Loucy (cell line): ENCODE data around the gene PPP4C.
A peak's percentile ranks its signal among the peaks of the same experiment; 100 is the strongest.

Experiments
- H2AFZ ChIP-seq: fragments of 200-600 bp; sonication (generic); 2 replicates; pipeline ENCODE4 v1.6.0; 2016; ENCODE audit warnings: antibody characterized with exemption, mild to moderate bottlenecking, low read length, moderate library complexity
- H3F3A ChIP-seq: fragments of 200-600 bp; 2 replicates; pipeline ENCODE4 v1.6.0; 2016; ENCODE audit warnings: antibody characterized with exemption, low read depth, mild to moderate bottlenecking
- H3K27me3 ChIP-seq: fragments of 200-600 bp; sonication (generic); 2 replicates; pipeline ENCODE4 v1.6.1; 2014; ENCODE audit warnings: low read length, mild to moderate bottlenecking; ENCODE audit not compliant: insufficient read depth, poor library complexity, severe bottlenecking
- H3K36me3 ChIP-seq: fragments of 200-600 bp; sonication (generic); 2 replicates; pipeline ENCODE4 v1.6.1; 2016; ENCODE audit warnings: low read length; ENCODE audit not compliant: insufficient read depth
- H3K4me1 ChIP-seq: fragments of 200-600 bp; sonication (generic); 2 replicates; pipeline ENCODE4 v1.5.1; 2014; ENCODE audit warnings: low read length, mild to moderate bottlenecking; ENCODE audit not compliant: insufficient read depth, poor library complexity, severe bottlenecking
- H3K4me2 ChIP-seq: fragments of 200-600 bp; sonication (generic); 2 replicates; pipeline ENCODE4 v1.6.0; 2014; ENCODE audit warnings: antibody characterized with exemption, low read length, low read depth, mild to moderate bottlenecking; ENCODE audit not compliant: poor library complexity, severe bottlenecking
- H3K4me3 ChIP-seq: fragments of 200-600 bp; sonication (generic); 2 replicates; pipeline ENCODE4 v1.5.1; 2014; ENCODE audit warnings: low read length, mild to moderate bottlenecking, mixed read lengths; ENCODE audit not compliant: poor library complexity, severe bottlenecking
- H3K79me2 ChIP-seq: fragments of 200-600 bp; sonication (generic); 2 replicates; pipeline ENCODE4 v1.6.1; 2014; ENCODE audit warnings: low read length; ENCODE audit not compliant: insufficient read depth
- H3K9ac ChIP-seq: fragments of 200-600 bp; sonication (generic); 2 replicates; pipeline ENCODE4 v1.6.0; 2014; ENCODE audit warnings: mild to moderate bottlenecking, low read depth, low read length, moderate library complexity; ENCODE audit not compliant: poor library complexity, severe bottlenecking
- H3K9me2 ChIP-seq: fragments of 200-600 bp; sonication (generic); replicated peaks from 2 replicates; pipeline ENCODE4 v1.6.1; 2016; ENCODE audit warnings: low read depth, low read length, mixed read lengths
- H3K9me3 ChIP-seq: fragments of 200-600 bp; sonication (generic); 2 replicates; pipeline ENCODE4 v1.6.1; 2014; ENCODE audit warnings: mild to moderate bottlenecking, antibody characterized with exemption, low read length, low read depth; ENCODE audit not compliant: insufficient read depth
- H4K20me1 ChIP-seq: fragments of 200-600 bp; sonication (generic); 2 replicates; pipeline ENCODE4 v1.6.0; 2014; ENCODE audit warnings: antibody characterized with exemption, low read length, mild to moderate bottlenecking; ENCODE audit not compliant: insufficient read depth, poor library complexity, severe bottlenecking
- CTCF ChIP-seq: fragments of 200-600 bp; sonication (generic); conservative IDR thresholded peaks from 2 replicates; pipeline ENCODE4 v1.5.1; 2014; ENCODE audit warnings: mild to moderate bottlenecking, antibody characterized with exemption, low read length
- EZH2phosphoT487 ChIP-seq: fragments of 200-600 bp; IDR thresholded peaks from 2 replicates; pipeline ENCODE4 v1.6.1; 2018; ENCODE audit warnings: antibody characterized with exemption, mild to moderate bottlenecking, moderate library complexity, borderline replicate concordance

PPP4C gene

GRCh38 chr16:30092373-30093010 lies 16.7 kb downstream of the PPP4C start:
- TF ChIP-seq EZH2phosphoT487 (no peak), CTCF (peak; percentile 77)
- Histone ChIP-seq H3K4me2 (peak overlapping the region; percentile 91), H3K36me3 (no peaks in the 10 kb centered on the region), H3K9me3 (no peaks in the 10 kb centered on the region), H3K79me2 (no peaks in the 10 kb centered on the region), H3F3A (peaks cover 7% of the 10 kb centered on the region; the same call in 1 of the 2 replicates), H3K9me2 (no peaks in the 10 kb centered on the region), H3K27me3 (no peaks in the 10 kb centered on the region), H3K9ac (peak overlapping the region; percentile 97), H2AFZ (peak overlapping the region; percentile 82), H4K20me1 (no peaks in the 10 kb centered on the region), H3K4me3 (peak overlapping the region; percentile 82), H3K4me1 (peaks cover 22% of the 10 kb centered on the region)

- H3F3A ChIP-seq: peaks cover 4% of the 10 kb centered on the region; the same call in 1 of the 2 replicates
- H3K79me2 ChIP-seq: no peaks in the 10 kb centered on the region
- H3K4me1 ChIP-seq: peaks cover 22% of the 10 kb centered on the region
- no peaks in the 10 kb centered on the region for H3K36me3 ChIP-seq
- TF ChIP-seq EZH2phosphoT487: no peak
- no peak for TF ChIP-seq CTCF
- no peak overlapping the region for H3K4me2 ChIP-seq
- no peaks in the 10 kb centered on the region for H3K27me3 ChIP-seq
- no peak overlapping the region for H3K9ac ChIP-seq
- H4K20me1 ChIP-seq: no peaks in the 10 kb centered on the region
- H3K4me3 ChIP-seq: no peak overlapping the region
- no peaks in the 10 kb centered on the region for H3K9me2 ChIP-seq
- no peaks in the 10 kb centered on the region; the same call in 1 of the 2 replicates for H3K9me3 ChIP-seq
- no peak overlapping the region for H2AFZ ChIP-seq
Measured at GRCh38 chr16:30094541-30095165, 18.9 kb downstream of the PPP4C start.

GRCh38 chr16:30095166-30096078 lies 19.6 kb downstream of the PPP4C start:
- Histone ChIP-seq H3K4me1 (peaks cover 15% of the 10 kb centered on the region), H3K4me3 (no peak overlapping the region), H3K27me3 (no peaks in the 10 kb centered on the region), H3K79me2 (no peaks in the 10 kb centered on the region), H3K9me3 (no peaks in the 10 kb centered on the region; the same call in 1 of the 2 replicates), H3F3A (peaks cover 4% of the 10 kb centered on the region; the same call in 1 of the 2 replicates), H3K9me2 (no peaks in the 10 kb centered on the region), H3K9ac (no peak overlapping the region), H4K20me1 (no peaks in the 10 kb centered on the region), H3K4me2 (no peak overlapping the region), H3K36me3 (no peaks in the 10 kb centered on the region), H2AFZ (no peak overlapping the region)
- no peak for TF ChIP-seq EZH2phosphoT487
- no peak for TF ChIP-seq CTCF
